UCSD-AML1 (cell line): ENCODE measurements around the gene MCRIP1.

ENCODE experiments used
- DNase-seq: peaks from one replicate; lab custom pipeline; 2025; ENCODE audit not compliant: unreplicated experiment; lab: John Stamatoyannopoulos, UW

MCRIP1 gene, protein sequence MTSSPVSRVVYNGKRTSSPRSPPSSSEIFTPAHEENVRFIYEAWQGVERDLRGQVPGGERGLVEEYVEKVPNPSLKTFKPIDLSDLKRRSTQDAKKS

GRCh38 chr17:81833160-81833920 is at the start of gene MCRIP1:
Gene MCRIP1 (minus strand): TSS chr17:81833291. CDS start chr17:81824506, 8,785 bp downstream.
- DNase-seq: peak; percentile 95

DNA sequence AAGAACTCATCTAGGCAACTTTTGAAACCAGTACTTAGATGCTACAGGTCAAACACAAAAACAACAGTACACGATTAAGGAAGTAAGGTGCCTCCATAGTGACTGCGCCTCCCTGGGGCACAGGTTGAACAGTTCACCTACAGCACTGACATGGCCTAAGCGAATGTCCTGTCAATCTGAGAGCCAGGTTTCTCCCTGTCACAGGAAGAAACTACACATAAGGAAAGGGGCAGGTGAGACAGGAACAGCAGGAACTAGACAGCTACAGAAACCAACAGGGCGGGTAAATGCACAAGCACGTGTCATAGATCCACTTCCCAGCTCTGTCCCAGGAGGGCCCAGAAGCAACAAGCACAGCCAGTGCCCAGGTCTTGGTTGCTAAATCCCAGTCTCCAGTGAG is 46.0 kb upstream of the MCRIP1 start:
- DNase-seq: no peak

- no peak for DNase-seq
These were observed 45.2 kb upstream of the MCRIP1 start for GRCh38 chr17:81878294-81878693.

DNA sequence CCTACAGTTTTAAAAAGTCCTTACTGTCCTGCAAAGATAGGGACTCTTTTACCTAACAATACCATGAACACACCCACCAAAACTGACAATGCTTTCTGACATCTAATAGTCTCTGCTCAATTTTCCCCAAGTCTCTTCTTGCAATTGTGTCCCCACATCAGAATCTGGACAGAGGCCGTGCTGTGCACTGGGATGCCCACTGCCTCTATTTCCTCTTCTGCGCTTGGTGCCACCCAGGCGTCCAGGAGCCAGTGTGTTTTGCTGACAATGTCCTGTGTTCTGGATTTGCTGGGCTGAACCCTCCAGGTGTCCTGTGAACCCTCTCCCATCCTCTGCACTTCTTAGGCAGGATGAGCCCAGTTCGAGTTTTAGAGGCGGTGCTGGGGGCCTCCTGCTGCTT is 44.5 kb upstream of the MCRIP1 start:
- DNase-seq: no peak

DNA sequence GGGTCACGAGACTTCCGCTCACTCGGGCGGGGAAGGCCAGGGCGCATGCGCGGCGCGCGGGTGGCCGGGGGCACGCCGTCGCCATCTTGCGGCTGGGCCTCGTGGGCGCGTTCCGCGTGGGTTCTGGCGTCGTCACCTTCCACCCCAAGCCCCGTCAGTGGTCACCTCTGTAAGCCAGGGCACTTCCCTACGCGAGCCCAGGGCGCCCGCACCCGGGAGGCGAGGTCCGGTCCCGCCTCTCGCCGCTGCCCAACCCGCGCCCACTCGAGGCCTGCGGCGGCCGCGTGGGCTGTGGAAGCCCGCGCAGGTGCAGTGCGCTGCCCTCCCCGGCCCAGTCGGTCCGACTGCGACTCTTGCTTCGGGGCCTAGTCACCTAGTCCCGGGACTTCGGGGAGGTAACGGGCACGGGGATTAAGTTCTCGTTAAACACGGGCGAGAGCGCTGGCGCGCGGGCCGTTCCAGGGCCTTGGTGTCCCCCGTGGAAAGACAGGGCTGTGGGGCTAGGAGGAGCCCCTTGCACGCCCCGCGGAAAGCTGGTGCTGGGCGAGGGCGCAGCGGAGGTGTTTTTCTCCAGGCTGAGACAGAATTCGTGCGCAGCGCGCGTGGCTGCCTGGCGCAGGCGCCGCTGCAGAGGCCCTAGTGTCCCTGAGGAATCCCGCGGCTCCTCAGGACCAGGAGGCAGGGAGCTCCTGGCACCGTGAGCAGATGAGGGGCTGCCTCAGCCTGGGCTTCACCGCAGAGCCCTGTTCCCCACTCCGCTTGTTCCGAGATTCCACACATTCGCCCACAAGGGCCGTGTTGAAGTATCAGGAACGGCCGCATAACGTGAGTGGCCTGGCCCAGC is 38.5 kb upstream of the MCRIP1 start:
- peak; percentile 93 for DNase-seq

DNA sequence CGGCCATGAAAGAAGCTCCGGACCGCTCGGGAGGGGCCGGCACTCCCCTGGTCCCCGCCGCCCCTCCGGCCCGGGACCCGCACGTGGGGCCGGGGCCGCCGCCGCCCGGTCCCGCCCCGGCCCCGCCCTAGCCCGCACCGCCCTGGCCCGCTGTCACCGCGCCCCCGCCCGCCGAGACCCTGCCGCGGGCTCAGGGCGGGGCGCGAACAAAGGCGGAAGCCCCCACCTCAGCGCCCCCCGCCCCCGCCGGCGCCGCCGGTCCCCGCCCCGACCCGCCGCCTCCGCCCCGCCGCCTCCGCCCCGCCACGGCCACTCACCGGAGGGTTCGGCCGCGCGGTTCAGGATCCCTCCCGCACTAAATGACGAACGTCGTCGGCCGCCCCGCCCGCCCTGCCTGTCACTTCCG is 37.9 kb upstream of the MCRIP1 start, which contains the start of gene ARHGDIA:
Gene ARHGDIA, minus strand, starts transcription at position 357 of the 406 bp plus-strand sequence. CDS start 1,407 bp downstream, outside the sequence.
- DNase-seq: no peak

DNA sequence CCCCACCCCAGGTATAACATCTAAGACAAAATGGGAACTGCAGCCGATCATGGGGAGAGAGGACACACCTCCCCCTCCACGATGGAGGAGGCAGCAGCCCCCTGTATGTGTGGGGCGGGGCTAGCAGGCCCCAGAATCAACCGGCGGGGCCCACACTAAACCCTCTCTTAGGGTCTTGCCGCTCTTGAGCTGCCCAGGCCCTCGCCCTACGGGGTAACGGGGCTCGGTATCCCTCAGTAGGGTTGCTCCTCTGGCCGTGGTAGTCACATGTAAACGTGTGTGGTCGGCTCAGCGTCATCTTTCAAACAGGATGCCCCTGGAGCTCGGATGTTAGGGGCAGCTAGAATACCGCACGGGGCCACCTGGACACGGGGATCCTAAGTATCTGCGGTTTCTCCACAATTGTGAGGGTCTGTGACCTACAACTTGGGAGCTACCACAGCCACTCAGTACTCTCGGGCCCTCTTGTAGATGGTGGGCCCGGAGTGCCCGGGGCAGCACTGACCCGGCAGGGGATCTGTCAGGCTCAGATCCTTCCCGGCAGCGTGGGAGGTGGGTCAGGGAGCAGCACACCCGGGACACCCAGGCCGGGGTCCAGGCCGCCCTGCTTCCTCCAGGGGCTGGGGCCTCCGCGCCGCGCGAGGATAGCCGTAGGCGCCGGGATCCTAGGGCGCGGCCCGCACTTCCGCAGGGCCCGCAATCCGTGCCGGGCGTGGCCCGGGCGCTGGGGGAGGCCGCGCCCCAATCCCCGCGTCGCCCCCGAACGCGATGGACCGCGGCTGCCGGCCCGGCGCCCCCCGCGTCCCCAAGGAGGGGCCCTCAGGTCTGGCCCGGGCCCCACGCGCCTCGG is 37.3 kb upstream of the MCRIP1 start:
- DNase-seq: peak; percentile 31

DNA sequence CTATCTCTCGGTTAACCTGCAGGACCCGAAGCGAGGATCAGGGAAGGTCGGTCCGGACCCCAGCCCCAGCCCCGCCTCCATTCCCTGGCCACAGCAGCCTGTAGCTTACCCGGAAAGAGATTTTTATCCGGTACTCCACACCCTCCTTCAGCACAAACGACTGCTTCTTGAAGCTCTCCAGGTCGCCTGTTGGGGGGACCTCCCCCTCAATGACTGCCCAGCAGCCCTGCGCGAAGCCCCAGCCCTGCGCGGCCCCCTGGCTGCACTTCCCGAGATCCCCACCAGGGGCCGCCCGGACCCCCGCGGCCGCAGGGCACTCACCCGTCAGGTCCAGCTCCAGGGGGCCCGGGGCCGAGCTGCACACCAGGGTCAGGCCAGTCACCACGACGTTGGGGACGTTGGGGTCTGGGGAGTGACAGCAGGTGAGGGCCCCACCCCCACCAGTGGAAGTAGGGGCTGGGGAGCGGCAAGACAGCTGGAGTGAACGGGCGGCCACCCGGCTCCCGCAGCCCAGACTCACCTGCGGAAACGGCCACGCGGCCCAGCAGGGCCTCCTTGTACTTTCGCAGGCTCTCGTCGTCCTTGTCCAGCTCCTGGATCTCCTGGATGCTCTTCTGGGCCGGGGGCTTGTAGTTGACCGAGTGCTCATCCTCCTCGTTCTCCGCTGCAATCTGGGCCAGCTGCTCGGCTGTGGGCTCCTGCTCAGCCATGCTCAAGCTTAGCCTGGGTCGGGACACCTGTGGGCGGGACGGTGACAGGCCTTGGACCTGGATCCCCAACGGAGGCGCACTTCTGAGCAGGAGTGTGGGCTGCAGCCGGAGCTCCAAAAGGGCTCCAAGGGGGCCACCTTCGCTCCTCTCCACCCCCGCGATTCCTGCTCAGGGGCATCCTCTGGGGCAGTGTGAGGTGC is 36.4 kb upstream of the MCRIP1 start:
- DNase-seq: no peak

- DNase-seq: no peak
These were observed 35.7 kb upstream of the MCRIP1 start for GRCh38 chr17:81868674-81869220.

DNA sequence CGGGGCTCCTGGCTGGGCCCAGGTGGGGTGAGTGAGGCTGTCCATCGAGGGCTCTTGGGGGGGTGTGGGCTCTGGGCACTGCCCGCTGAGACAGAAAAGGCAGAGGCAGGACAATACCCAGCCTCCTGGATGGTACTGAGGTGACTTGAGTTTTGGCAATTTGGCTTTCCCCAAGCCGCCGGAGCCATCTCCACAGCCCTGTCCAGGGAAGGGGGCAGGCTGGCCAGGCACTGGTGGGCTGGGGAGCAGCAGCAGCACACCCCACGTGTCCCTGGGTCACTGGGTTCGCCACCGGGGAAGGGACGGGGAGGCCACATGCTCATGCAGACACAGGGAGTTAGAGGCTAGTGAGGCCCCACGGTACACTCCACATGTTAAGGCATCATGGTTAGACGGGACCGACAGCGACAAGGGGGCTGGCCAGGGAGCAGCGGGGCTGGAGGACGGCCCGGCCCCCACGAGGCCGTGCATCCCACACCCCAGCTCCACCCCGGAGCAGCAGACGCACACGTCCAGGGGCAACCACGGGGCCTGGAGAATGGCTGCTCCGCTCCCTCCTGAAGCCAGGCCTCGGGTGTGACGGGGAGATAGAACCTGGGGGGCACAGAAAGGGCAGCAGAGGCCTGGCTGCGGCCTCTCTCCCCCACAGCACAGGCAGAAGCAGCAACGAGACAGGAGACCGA is 35.0 kb upstream of the MCRIP1 start:
- DNase-seq: no peak

DNA sequence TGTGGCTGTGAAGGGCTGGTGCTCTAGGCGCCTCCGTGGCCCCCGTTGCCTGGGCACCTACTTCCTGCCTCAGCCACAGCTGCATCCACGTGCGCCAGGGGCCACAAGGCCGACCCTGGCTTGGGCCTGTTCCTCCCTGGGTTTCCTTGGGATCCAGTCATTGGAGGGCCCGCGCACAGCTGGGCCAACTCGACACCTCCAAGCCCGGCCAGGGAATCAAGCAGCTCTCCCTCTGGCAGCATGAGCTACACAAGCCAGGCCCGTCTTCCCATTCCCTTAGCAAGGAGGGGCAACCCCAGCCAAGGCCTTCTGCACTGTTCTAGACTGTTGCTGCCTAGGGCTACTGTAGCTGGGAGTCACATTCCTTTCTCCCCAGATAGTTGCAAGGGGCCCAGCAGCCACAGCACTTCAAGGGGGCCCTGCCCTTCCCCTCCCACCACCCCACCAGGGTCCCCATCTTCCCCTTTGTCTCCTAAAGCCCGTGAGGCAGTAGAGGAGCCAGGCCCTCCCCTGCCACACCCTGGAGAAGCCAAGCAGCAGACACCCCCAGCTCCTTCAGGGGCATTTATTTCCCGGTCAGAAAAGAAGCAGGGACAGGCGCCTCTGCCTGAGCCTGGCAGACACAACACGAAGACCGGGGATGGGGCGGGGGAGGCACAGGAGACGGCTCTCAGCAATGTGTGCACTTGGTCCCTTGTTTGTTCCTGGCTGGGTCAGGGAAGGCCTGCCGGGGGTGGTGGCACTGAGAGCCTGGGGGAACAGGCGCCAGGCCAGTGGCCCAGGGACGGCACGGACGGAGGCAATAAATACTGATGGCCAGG is 34.3 kb upstream of the MCRIP1 start:
- DNase-seq: peak; percentile 57

DNA sequence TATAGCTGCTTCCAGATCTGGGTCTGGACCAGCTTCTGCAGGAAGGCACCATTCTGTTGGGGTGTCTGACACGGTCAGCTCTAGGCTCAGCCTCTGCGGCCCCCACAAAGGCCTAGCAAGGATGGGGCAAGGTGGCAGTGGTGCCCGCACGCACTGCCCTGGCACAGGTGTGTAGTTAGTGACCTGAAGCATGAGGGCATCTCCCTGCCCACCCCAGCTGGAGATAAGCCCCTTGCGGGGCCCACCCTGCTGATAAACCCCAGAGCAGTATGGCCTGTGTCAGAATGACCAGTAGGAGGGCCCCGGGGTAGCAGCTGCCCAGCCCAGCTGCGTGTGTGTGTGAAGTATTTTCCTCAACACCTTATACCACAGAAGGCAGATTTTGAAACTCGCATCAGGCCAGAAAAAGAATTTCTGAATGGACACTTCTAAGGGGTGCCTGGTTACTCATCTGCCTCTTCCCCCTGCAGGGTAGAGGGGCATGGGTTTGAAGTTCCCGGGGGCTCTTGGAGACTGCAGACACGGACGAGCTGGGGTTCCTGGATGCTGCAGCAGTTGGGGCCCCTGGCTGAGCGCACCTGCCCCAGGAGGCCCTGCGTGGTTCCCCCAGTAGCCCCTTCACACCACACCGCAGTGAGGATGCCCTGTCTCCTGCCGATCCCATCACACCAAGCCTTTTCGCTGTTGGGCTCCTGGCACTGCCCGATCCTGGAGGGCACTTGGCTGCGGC is 33.5 kb upstream of the MCRIP1 start:
- DNase-seq: no peak

- DNase-seq: no peak
These were observed 32.8 kb upstream of the MCRIP1 start for GRCh38 chr17:81865733-81866439.

- DNase-seq: no peak
These were observed 32.3 kb upstream of the MCRIP1 start for GRCh38 chr17:81865358-81865732.

DNA sequence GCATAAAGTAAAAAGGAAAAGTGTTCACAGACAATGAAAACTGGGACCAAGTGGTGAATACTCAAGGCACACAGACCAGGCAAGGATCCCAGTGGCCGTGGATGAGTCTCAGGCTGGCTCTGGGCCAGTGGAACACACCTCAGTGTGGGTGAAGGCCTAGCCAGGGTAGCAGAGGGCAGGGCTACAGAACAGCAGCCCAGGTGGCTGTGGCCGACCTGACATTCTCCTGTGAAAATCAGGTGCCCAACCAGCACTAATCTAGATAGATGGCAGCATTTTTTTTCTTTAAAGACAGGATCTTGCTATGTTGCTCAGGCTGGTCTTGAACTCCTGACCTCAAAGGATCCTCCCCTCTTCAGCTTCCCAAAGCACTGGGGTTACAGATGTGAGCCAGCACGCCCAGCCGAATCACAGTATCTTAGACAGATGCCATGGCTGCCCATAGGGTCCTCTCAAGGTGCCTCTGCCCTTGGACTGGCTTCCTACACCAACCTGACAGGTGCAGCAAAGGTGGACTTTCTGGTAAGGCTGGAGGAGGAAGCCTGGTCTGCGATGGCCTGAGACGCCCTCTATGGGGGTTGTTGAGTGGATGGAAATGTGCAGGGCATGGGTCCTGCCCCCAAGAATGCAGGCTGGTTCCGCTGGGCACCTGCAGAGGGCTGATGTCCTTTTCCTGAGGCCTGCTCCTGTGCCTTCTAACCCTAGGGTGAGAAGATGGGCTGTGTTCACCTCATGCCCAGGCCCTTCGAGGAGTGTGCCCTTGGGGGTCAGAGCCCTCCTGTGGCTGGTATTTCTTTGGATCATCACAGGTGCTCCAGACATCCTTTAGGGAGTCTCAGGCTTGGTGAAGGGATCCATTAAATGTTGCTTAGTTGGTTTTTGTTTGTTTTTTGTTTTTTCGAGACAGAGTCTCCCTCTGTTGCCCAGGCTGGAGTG is 31.0 kb upstream of the MCRIP1 start:
- DNase-seq: no peak

DNA sequence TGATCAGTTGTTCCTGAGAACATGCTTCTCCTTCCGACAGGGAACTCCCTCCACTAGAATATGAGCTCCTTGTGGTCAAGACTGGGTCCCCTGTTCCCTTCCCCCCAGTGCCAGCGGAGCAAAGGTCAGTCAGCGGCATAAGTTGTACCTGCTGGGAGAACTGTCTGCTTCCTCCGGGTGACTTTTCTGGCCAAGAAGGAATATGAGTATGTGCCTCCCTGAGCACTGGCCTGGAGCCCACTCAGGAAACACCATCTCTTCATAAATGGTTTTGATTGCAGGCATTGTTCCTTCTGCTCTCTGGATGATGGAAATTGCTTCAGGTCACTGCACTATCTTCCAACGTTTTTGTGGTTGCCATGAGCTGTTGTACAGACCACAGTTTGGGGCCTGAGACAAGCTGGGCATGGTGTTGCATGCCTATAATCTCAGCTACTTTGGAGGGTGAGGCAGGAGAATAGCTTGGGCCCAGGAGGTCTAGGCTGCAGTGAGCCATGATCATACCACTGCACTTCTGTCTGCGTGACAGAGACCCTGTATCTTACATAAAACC is 30.1 kb upstream of the MCRIP1 start:
- DNase-seq: no peak
